Urinary bladder (tissue), 4 donors: ENCODE data around the gene ZNF503. TPM values are rescaled to one million over a fixed set of nuclear protein-coding genes. Genes with fewer than 3 reads are reported as not detected.
"Not testable (repeated sequence)": the region's sequence is repeated elsewhere in the genome, so short reads cannot be mapped to it uniquely, and the experiment has no call there.

Experiments used
- DNase-seq: peaks from one replicate; pipeline ENCODE4 v3.0.0-alpha.2; 2015; ENCODE audit errors: extremely low spot score
- H3K27ac ChIP-seq: one replicate; pipeline ENCODE4 v1.5.1; 2013; ENCODE audit warnings: low read depth, mild to moderate bottlenecking, moderate library complexity
- H3K36me3 ChIP-seq: one replicate; pipeline ENCODE4 v1.6.1; 2013; ENCODE audit warnings: mild to moderate bottlenecking, moderate library complexity; ENCODE audit not compliant: insufficient read depth
- H3K4me1 ChIP-seq: one replicate; pipeline ENCODE4 v1.6.1; 2013; ENCODE audit warnings: mild to moderate bottlenecking, moderate library complexity; ENCODE audit not compliant: insufficient read depth
- H3K4me3 ChIP-seq: one replicate; pipeline ENCODE4 v1.5.1; 2013; ENCODE audit warnings: low read depth, low read length
- WGBS: extraction: QIAGEN DNeasy Blood & Tissue Kit; methylation state at CpG from one replicate; pipeline ENCODE4 v1.1.7; 2013; 5-methylcytosine and 5-hydroxymethylcytosine counted together
- polyA plus RNA-seq: library from polyadenylated mRNA; stranded (reverse); fragments of 200-250 nt; gene quantifications from one replicate; pipeline ENCODE4 v1.2.3, GENCODE V29; 2013
- total RNA-seq: library from RNA; depleted of rRNA; stranded (reverse); fragments of >200 nt; gene quantifications from one replicate; pipeline ENCODE4 v1.2.3, GENCODE V29; 2014
- donor health status: healthy with polysubstance abuse.
- donor health status: healthy.

Gene ZNF503
- total and polyA plus RNA-seq, 2 donors = 12.1 to 31.1 TPM

DNA sequence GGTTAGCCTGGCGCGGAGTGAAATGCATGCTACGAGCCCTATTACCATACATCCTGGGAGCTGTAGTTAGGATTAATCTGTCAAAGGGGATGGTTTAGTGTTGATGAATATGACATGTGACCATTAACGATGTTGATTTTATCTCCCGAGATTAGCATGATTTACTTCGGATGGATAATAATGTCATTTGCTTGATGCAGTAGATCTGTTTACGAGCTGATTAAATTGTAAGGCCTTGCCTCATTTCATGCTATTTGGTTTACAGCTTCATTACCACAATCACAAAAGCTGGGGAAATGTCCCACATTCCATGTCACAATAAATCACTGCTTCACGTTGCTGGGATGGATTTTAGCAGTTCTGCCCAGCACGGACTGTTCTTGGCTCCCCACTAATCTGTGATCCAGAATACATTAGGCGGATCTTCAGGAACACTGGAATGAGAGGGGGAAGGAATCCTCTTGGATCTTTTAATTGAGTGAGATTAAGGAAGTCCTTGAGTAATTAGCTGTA is 22.3 kb downstream of the ZNF503 start:
- H3K27ac ChIP-seq = no peak overlapping the region
- no peak for DNase-seq
- WGBS = 43% methylated on average over 10 of the region's 10 CpGs

DNA sequence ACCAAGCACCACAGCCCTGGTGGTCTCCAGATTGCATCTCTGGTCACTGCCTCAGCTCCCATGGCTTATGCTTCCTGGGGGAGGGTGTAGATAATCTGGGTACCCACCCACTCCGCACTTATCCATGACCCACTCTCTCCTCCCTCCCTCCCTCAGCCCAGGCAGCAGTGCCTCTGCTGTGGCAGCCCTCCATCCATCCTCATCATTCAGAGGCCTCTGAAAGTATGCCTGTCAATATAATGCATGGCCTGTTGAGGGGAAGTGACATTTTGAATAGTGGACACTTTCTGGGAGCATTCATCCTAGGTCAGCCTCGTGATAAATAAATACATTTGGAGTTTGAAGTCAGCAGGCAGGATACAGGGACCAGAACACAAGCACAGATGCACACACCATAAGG is 23.2 kb downstream of the ZNF503 start:
- no peaks in the 10 kb centered on the region for H3K36me3 ChIP-seq
- no peak overlapping the region for H3K27ac ChIP-seq
- no peaks in the 10 kb centered on the region for H3K4me1 ChIP-seq
- DNase-seq = no peak
- no peak overlapping the region for H3K4me3 ChIP-seq
- 96% methylated on average over 2 of the region's 2 CpGs for WGBS

More for the DNA sequence above, 22.3 kb downstream of the ZNF503 start:
- Histone ChIP-seq H3K4me3 (no peak overlapping the region), H3K4me1 (no peaks in the 10 kb centered on the region), H3K36me3 (no peaks in the 10 kb centered on the region)

GRCh38 chr10:75377869-75378268 is 23.7 kb downstream of the ZNF503 start:
- no peaks in the 10 kb centered on the region for H3K4me1 ChIP-seq
- WGBS = 96% methylated on average over 3 of the region's 3 CpGs
- no peak overlapping the region for H3K27ac ChIP-seq
- H3K4me3 ChIP-seq = no peak overlapping the region
- DNase-seq = no peak
- no peaks in the 10 kb centered on the region for H3K36me3 ChIP-seq

DNA sequence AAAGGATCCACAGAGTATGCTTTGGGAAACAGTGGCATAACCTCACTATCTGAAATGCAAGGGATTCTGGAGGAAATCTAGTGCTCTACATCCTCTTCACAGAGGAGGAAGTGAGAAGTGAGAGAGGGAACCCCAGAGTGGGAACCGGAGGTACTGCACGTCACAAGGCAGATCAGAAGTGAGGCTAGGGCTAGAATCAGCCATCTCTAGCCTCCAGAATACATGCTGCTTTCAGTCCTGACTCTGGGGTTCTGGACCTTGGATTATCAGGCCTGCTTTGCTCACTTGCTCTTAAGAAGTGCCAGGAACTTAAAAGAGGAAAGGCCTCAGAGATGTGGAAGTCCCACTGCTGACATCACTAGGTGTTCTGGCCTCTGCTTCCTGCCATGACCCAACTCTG is 25.7 kb downstream of the ZNF503 start:
- Histone ChIP-seq H3K4me3 (no peak overlapping the region), H3K27ac (no peak overlapping the region), H3K4me1 (no peaks in the 10 kb centered on the region), H3K36me3 (no peaks in the 10 kb centered on the region)
- 82% methylated on average over 2 of the region's 2 CpGs for WGBS
- DNase-seq = no peak

- DNase-seq = no peak
- H3K4me1 ChIP-seq = no peaks in the 10 kb centered on the region
- no peak overlapping the region for H3K4me3 ChIP-seq
- no peaks in the 10 kb centered on the region for H3K36me3 ChIP-seq
- H3K27ac ChIP-seq = no peak overlapping the region
- 98% methylated on average over 2 of the region's 2 CpGs for WGBS
These were observed 30.6 kb downstream of the ZNF503 start for GRCh38 chr10:75371010-75371409.

DNA sequence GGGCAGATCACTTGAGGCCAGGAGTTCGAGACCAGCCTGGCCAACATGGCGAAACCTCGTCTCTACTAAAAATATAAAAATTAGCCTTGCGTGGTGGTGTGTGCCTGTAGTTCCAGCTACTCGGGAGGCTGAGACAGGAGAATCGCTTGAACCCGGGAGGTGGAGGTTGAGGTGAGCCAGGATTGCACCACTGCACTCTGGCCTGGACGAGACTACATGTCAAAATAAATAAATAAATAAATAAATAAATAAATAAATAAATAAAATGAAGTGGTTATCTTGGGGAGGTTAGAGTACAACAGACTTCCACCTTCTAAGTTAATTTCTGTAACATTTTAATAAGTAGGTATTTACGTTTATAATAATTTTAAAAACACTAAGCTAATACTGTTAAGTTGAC is 31.7 kb downstream of the ZNF503 start:
- not testable (repeated sequence) for H3K4me1 ChIP-seq, H3K27ac ChIP-seq, H3K4me3 ChIP-seq, H3K36me3 ChIP-seq, DNase-seq
- 96% methylated on average over 9 of the region's 9 CpGs for WGBS

- Histone ChIP-seq H3K4me1 (no peaks in the 10 kb centered on the region), H3K27ac (no peak overlapping the region), H3K4me3 (no peak overlapping the region), H3K36me3 (no peaks in the 10 kb centered on the region)
- DNase-seq = no peak
- 88% methylated on average over 2 of the region's 2 CpGs for WGBS
These were observed 33.7 kb downstream of the ZNF503 start for GRCh38 chr10:75367901-75368300.

- Histone ChIP-seq H3K36me3 (no peaks in the 10 kb centered on the region), H3K4me1 (no peaks in the 10 kb centered on the region), H3K27ac (no peak overlapping the region), H3K4me3 (no peak overlapping the region)
- WGBS = 79% methylated on average over 8 of the region's 8 CpGs
- no peak for DNase-seq
These were observed 34.5 kb downstream of the ZNF503 start for GRCh38 chr10:75367021-75367487.

DNA sequence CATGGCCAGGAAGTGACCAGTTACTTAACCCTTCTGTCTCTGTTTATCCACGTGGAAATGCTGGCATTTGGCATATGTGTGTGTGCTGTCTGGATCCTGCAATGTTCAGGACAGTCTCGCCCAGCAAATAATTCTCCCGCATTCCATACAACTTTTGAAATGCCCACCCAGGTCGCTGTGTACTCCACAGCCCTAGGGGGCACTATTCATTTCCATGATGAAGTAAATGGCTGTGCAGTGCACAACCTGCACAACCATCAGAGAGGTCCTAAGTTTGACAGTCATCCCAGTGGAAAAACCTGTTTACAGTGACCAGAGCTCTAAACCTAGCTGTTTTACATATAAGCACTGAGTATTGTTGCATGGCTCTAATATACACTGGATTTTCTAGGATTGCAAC is 38.1 kb downstream of the ZNF503 start:
- Histone ChIP-seq H3K27ac (no peak overlapping the region), H3K4me1 (no peaks in the 10 kb centered on the region), H3K36me3 (no peaks in the 10 kb centered on the region), H3K4me3 (no peak overlapping the region)
- no peak for DNase-seq
- 87% methylated on average over 4 of the region's 4 CpGs for WGBS

DNA sequence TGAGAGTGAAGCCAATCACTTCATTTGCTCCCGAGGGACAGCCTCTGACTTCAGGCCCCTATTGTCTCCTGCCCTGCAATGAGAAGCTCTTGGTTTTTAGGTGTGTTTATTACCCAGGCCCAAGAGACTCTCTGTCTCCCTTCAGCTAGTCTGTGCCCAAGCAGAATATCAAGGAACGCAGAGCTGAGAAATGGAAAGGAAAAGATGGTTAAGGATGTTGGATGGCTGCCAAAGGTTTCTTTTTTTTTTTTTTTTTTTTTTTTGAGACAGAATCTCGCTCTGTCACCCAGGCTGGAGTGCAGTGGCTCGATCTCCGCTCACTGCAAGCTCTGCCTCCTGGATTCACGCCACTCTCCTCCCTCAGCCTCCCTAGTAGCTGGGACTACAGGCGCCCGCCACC is 41.7 kb downstream of the ZNF503 start:
- 85% methylated on average over 8 of the region's 8 CpGs for WGBS
- not testable (repeated sequence) for H3K27ac ChIP-seq, H3K4me3 ChIP-seq, H3K36me3 ChIP-seq, H3K4me1 ChIP-seq, DNase-seq

GRCh38 chr10:75358835-75359421 is 42.6 kb downstream of the ZNF503 start:
- Histone ChIP-seq H3K4me1 (no peaks in the 10 kb centered on the region), H3K27ac (no peak overlapping the region), H3K36me3 (no peaks in the 10 kb centered on the region), H3K4me3 (no peak overlapping the region)
- DNase-seq = no peak
- WGBS = 79% methylated on average over 6 of the region's 6 CpGs

DNA sequence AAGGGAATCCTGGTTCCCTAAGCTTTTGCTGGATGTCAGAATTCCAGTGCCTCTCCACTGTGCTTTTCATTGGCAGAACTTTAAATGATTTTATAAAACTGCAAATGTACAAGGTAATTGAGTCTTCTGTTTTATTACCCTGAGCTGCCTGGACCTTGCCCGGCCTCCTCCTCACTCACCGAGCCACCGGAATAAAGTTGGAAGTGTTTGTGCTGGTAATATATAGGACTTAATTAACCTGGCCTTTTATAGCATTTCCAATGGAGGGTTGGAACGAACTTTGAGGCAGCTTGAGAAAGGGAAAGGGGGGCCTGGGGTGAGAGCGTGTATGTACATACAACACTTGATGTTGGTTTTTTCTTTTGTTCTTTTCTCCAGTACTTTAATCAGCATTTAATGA is 43.4 kb downstream of the ZNF503 start:
- Histone ChIP-seq H3K27ac (no peak overlapping the region), H3K4me1 (no peaks in the 10 kb centered on the region), H3K36me3 (no peaks in the 10 kb centered on the region), H3K4me3 (no peak overlapping the region)
- 92% methylated on average over 5 of the region's 5 CpGs for WGBS
- DNase-seq = no peak

DNA sequence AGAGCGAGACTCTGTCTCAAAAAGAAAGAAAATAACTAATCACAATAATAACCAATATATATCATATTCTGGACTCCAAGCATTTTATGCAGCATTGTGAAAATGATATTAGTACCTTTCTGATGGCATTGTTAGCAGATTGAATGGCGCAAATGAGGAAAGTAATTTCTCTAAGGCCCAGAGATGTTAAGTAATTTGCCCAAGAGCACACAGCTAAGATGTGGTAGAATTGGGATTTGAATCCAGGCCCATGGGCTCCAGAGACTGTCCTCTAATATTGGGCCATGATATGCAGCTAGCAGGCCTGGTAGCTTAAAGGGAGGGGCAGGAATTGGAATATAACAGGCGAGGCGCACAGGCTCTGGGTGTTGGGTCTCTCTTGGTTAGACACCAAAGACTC is 44.1 kb downstream of the ZNF503 start:
- WGBS = 96% methylated on average over 4 of the region's 4 CpGs
- no peak for DNase-seq
- Histone ChIP-seq H3K4me3 (no peak overlapping the region), H3K4me1 (no peaks in the 10 kb centered on the region), H3K27ac (no peak overlapping the region), H3K36me3 (no peaks in the 10 kb centered on the region)

DNA sequence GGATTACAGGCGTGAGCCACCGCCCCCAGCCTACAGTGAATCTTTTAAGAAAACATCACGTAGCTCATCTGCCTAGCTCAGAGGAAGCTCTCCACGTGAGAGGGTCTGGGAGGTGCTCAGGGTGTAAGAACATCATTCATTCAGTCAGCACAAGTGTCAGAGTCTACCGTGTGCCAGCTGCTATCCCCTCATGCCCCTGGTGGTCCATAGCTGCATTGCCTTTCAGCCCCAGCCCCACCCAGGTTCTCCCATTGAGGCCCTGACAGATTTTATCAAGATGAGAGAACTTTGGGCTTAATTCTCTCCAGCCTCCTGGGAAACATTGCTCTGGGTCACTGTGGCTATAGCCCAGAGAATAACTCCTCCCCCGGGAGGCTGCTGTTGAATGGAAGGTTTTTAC is 45.1 kb downstream of the ZNF503 start:
- DNase-seq = no peak
- H3K4me3 ChIP-seq = no peak overlapping the region
- H3K27ac ChIP-seq = no peak overlapping the region
- no peaks in the 10 kb centered on the region for H3K4me1 ChIP-seq
- no peaks in the 10 kb centered on the region for H3K36me3 ChIP-seq
- WGBS = 81% methylated on average over 6 of the region's 6 CpGs

DNA sequence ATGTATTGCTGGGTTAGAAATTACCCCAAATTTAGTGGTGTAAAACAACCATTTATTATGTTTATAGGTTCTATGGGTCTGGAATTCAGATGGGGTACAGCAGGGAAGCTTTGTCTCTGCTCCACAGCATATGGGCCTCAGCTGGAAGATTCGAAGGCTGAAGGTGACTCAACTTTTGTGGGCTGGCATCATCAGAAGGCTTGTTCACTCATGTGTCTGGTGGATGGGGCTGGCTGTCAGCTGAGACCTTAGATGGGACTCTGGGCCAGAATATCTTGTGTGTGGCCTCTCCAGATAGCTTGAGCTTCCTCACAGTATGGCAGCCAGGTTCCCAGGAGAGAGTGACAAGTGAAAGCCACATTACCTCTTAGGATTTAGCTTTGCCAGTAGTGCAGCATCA is 45.9 kb downstream of the ZNF503 start:
- no peaks in the 10 kb centered on the region for H3K36me3 ChIP-seq
- DNase-seq = no peak
- H3K4me3 ChIP-seq = no peak overlapping the region
- H3K27ac ChIP-seq = no peak overlapping the region
- no peaks in the 10 kb centered on the region for H3K4me1 ChIP-seq
- WGBS = 94% methylated on average over 1 of the region's 1 CpG
